ENCODE measurements around the gene PKIB.
"Not testable (repeated sequence)": the region's sequence is repeated elsewhere in the genome, so short reads cannot be mapped to it uniquely, and the experiment has no call there.

Gene PKIB

DNA sequence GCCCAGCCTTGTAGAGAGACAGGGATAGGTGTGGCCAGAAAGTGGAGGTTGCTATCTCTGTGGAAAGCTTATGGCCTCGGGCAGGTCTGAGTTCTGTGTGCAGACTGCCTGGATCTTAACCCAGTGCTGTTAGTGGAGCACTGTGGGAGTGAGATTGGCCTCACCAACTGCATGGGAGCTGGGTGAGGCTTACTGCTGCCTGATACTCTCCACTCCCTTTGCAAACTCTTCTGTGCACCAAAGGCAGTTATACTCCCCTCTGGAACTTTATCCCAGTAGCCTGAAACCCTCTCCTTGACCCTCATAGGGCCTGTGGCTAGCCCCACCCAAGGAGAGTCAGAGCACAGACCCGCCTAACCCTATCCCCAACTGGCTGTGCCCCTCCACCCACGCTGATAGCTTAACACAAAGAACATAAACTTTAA, 41.4 kb upstream of the PKIB start:
- DNase-seq (ENCODE audit: low read depth), result no peak
- no peak for TF ChIP-seq CTCF (IDR thresholded peaks at IDR 0.05; ENCODE audit: insufficient read depth, low read depth, low read length, missing control alignments)
- no peak overlapping the region for H3K4me3 ChIP-seq (ENCODE audit: low read depth, low read length)

DNA sequence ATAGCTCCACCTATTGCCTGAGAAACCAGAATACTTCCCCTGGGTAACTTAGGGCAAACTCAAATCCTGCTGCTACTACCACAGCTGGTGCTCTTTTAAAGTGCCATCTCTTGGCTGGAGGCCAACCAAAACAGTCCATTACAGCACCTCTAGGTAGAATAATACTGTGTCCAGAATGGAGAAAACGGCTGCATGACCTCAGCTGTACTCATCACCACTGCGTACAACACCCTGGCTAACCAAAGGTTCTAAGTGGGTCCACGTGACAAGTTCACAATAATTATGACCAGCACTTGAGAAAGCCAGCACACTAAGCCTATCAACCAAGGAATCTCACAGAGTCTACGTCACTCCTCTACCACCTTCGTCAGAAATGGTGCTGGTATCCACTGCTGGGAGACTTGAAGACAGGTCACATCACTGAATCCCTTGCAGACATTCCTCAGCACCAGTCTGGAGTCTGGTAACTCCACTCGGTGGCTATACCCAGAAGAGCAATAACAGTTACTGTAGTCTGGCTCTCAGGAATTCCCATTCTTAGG, 40.9 kb upstream of the PKIB start:
- no peak for TF ChIP-seq CTCF (IDR thresholded peaks at IDR 0.05; ENCODE audit: insufficient read depth, low read depth, low read length, missing control alignments)
- H3K4me3 ChIP-seq (ENCODE audit: low read depth, low read length), result no peak overlapping the region
- DNase-seq (ENCODE audit: low read depth), result no peak

- TF ChIP-seq CTCF (IDR thresholded peaks at IDR 0.05; ENCODE audit: insufficient read depth, low read depth, low read length, missing control alignments), result no peak
- no peak overlapping the region for H3K4me3 ChIP-seq (ENCODE audit: low read depth, low read length)
- no peak for DNase-seq (ENCODE audit: low read depth)
Observed at GRCh38 chr6:122571888-122572287, 38.3 kb upstream of the PKIB start.

DNA sequence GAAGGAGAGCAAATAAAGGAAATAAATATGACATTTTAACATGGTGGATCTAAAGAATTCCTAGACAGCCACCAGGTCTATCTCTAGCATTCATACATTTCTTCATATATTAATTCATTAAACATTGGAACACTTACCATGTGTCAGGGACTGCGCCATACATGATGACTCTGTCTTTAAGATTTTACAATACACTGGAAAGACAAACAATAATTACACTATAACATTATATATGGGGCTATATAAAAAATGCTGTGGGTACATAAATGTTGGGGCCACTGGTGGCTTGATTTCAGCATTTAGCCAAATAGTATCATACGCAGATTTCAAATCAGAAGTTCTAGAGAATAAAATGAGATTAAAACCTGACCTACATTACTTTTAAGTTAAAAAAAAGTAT, 33.3 kb upstream of the PKIB start:
- no peak for TF ChIP-seq CTCF (IDR thresholded peaks at IDR 0.05; ENCODE audit: insufficient read depth, low read depth, low read length, missing control alignments)
- H3K4me3 ChIP-seq (ENCODE audit: low read depth, low read length), result no peak overlapping the region
- no peak for DNase-seq (ENCODE audit: low read depth)

GRCh38 chr6:122578961-122579360, 31.2 kb upstream of the PKIB start:
- DNase-seq (ENCODE audit: low read depth), result no peak
- TF ChIP-seq CTCF (IDR thresholded peaks at IDR 0.05; ENCODE audit: insufficient read depth, low read depth, low read length, missing control alignments), result no peak
- H3K4me3 ChIP-seq (ENCODE audit: low read depth, low read length), result no peak overlapping the region

DNA sequence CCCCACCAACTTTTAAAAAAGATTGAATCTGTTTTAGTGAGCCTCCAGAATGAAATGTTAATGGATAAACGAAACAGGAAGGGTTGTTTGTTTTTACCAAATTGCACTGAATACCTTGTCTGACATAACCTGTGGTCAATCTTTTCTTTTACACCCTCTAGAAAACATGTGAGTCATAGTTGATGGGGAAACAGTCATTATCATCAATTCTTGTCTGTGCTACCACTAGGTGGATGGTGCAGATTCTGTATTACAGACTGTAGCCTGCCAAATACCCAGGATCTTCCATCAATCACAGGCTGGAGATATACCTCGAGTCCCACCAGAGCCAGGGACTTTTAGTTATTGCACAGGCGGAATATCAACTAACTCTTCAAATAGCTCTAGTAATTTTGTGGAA, 29.5 kb upstream of the PKIB start:
- H3K4me3 ChIP-seq (ENCODE audit: low read depth, low read length), result no peak overlapping the region
- DNase-seq (ENCODE audit: low read depth), result no peak
- no peak for TF ChIP-seq CTCF (IDR thresholded peaks at IDR 0.05; ENCODE audit: insufficient read depth, low read depth, low read length, missing control alignments)

- DNase-seq (ENCODE audit: low read depth), result no peak
- no peak for TF ChIP-seq CTCF (IDR thresholded peaks at IDR 0.05; ENCODE audit: insufficient read depth, low read depth, low read length, missing control alignments)
- no peak overlapping the region for H3K4me3 ChIP-seq (ENCODE audit: low read depth, low read length)
Observed at GRCh38 chr6:122589115-122589514, 21.1 kb upstream of the PKIB start.

DNA sequence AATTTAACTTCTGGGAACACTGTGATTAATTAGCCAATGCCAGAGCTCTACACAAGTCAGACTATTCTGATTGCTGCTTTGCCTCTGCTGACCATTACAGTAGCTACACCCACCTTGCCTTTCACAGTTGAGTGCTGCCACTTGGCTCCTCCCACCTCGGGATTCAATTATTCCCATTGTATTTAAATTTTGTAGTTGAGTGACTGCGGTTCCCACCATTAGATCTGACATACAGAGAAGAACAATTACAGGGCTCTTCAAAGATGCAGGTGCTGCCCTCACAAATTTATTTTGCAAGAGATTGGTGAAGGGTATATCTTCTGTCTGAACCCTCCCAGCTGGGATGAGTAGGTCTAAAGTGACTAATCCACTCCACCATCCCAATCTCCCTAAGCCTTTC, 11.9 kb upstream of the PKIB start:
- not testable (repeated sequence) for H3K4me3 ChIP-seq (ENCODE audit: low read depth, low read length); DNase-seq (ENCODE audit: low read depth)
